Lower lobe of right lung (tissue), 2 donors: Measurements from ENCODE around the gene RCAN3. TPM values are rescaled to one million over a fixed set of nuclear protein-coding genes. Genes with fewer than 3 reads are reported as not detected.
A peak's percentile ranks its signal among the peaks of the same experiment; 100 is the strongest.
"Not testable (repeated sequence)": the region's sequence is repeated elsewhere in the genome, so short reads cannot be mapped to it uniquely, and the experiment has no call there.

Source experiments
- ATAC-seq, 2 donors: fragments of 200-7000 bp; cut with Tn5 transposase; one replicate each; pipeline ENCODE4 v1.9.1; 2020 to 2022; ENCODE audit warnings: mild to moderate bottlenecking in 2 of 2, moderate library complexity in 2 of 2
- DNase-seq: peaks from one replicate; pipeline ENCODE4 v3.0.0-alpha.2; 2020
- H3K27ac ChIP-seq: fragments of 200-600 bp; one replicate; pipeline ENCODE4 v1.8.0; 2022
- H3K27me3 ChIP-seq: fragments of 200-600 bp; one replicate; pipeline ENCODE4 v1.8.0; 2022; ENCODE audit warnings: low read depth
- H3K36me3 ChIP-seq: fragments of 200-600 bp; one replicate; pipeline ENCODE4 v1.8.0; 2022; ENCODE audit warnings: mild to moderate bottlenecking
- H3K4me1 ChIP-seq: fragments of 200-600 bp; one replicate; pipeline ENCODE4 v1.8.0; 2022
- H3K4me3 ChIP-seq: fragments of 200-600 bp; one replicate; pipeline ENCODE4 v1.8.0; 2022; ENCODE audit warnings: mild to moderate bottlenecking
- H3K9me3 ChIP-seq: fragments of 200-600 bp; one replicate; pipeline ENCODE4 v1.8.0; 2022
- intact Hi-C: fragments of 100-400 bp; cut with DNase I; formaldehyde crosslinking; loops from one replicate; pipeline ENCODE4 v1.11.0; 2022
- total RNA-seq: library from RNA; stranded (reverse); fragmentation: NEBNext Ultra II Directional; extraction: Animal tissue kit (Norgen Biotek cat#: 25700); gene quantifications from one replicate; pipeline ENCODE4 v1.2.1, GENCODE V29; 2021
- TF ChIP-seq, protein P1 (sequence below): fragments of 200-600 bp; IDR thresholded peaks from one replicate; pipeline ENCODE4 v1.8.0; 2022; ENCODE audit warnings: antibody characterized with exemption, mild to moderate bottlenecking
- donor health status: DM: no; HTN: yes; CAD: no; lungs with severe emphysema.

Gene RCAN3
- total RNA-seq, 1 donor from 2014 or later: 16.7 TPM

DNA sequence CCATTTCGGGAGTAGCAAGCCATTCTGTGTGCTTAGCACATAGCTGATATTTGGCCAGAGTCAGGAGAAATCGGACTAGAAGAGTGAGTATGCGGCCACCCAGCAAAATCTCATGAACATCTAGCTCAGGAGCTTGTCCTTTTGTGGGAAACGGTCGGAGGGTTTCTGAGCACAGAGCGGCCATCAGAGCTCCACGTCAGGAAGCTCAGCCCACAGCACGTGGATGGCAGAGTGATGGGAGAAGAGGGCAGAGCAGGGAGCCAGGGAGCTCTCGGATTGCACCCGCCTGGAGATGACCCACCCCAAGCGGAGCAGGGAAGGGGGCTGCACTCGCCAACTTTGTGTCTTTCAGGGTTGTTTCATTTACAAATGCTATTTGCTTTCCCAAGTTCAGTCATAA, 13.9 kb downstream of the RCAN3 start:
- no peak overlapping the region for H3K4me3 ChIP-seq
- no peak for DNase-seq
- no peak for ATAC-seq
- no peaks in the 10 kb centered on the region for H3K4me1 ChIP-seq
- H3K9me3 ChIP-seq: no peaks in the 10 kb centered on the region
- intact Hi-C loops: no loop called here
- TF ChIP-seq, protein P1, sequence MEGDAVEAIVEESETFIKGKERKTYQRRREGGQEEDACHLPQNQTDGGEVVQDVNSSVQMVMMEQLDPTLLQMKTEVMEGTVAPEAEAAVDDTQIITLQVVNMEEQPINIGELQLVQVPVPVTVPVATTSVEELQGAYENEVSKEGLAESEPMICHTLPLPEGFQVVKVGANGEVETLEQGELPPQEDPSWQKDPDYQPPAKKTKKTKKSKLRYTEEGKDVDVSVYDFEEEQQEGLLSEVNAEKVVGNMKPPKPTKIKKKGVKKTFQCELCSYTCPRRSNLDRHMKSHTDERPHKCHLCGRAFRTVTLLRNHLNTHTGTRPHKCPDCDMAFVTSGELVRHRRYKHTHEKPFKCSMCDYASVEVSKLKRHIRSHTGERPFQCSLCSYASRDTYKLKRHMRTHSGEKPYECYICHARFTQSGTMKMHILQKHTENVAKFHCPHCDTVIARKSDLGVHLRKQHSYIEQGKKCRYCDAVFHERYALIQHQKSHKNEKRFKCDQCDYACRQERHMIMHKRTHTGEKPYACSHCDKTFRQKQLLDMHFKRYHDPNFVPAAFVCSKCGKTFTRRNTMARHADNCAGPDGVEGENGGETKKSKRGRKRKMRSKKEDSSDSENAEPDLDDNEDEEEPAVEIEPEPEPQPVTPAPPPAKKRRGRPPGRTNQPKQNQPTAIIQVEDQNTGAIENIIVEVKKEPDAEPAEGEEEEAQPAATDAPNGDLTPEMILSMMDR: no peak
- no peak overlapping the region for H3K27ac ChIP-seq
- no peaks in the 10 kb centered on the region for H3K27me3 ChIP-seq
- peaks cover 12% of the 10 kb centered on the region for H3K36me3 ChIP-seq

DNA sequence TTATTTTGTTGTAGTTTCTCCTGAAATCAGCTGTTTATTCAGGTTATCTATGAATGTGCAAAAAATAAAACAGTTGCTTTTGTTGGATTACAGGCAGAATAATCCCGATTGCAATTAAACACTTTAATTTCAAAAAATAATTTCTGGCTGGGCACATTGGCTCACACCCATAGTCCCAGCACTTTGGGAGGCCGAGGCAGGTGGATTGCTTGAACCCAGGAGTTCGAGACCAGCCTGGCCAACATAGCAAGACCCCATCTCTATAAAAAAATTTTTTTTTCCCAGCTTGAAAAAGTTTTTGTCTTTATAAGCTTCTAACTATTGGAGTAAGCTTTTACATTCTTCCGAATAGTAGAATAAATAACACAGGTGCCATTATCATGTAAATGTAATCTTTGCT, 15.3 kb downstream of the RCAN3 start:
- Histone ChIP-seq H3K9me3 (no peaks in the 10 kb centered on the region), H3K4me3 (no peak overlapping the region), H3K36me3 (peaks cover 12% of the 10 kb centered on the region), H3K27me3 (no peaks in the 10 kb centered on the region), H3K27ac (no peak overlapping the region), H3K4me1 (no peaks in the 10 kb centered on the region)
- TF ChIP-seq, protein P1: no peak
- intact Hi-C loops: no loop called here
- ATAC-seq (no peak), DNase-seq (no peak)

DNA sequence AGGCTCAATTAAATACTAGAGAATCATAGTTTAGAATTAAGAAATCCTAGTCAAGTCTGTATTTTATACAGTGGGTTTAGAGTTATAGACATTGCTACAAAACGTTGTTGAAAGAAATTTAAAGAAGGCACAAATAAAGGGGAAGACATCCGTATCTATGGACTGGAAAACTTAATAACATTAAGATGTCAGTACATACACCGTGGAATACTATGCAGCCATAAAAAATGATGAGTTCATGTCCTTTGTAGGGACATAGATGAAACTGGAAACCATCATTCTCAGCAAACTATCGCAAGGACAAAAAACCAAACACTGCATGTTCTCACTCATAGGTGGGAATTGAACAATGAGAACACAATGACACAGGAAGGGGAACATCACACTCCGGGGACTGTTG, 17.6 kb downstream of the RCAN3 start:
- intact Hi-C loops, H3K4me3 ChIP-seq, DNase-seq, H3K36me3 ChIP-seq, H3K9me3 ChIP-seq, H3K4me1 ChIP-seq, H3K27me3 ChIP-seq, H3K27ac ChIP-seq, ATAC-seq: not testable (repeated sequence)

DNA sequence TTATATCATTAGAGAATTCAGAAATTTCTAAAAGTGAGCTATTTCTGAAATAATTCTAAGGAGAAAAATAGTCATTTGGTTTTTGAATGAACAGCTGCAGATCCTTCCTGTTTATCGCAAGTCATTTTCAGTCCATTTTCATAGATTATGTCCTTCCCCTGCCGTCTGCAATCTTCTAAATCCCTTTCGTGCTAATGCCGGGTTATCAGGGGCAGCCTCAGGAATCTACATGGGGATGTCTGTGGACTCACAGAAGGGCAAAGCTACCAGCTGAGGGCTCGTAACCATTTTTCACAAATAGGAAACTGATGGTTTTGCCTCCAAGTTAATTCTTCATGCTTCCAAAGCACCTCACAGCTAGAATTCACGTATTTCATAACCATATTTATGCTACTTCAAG, 23.0 kb downstream of the RCAN3 start:
- ATAC-seq: no peak
- no peaks in the 10 kb centered on the region for H3K4me1 ChIP-seq
- intact Hi-C loops: no loop called here
- H3K27ac ChIP-seq: no peak overlapping the region
- no peak overlapping the region for H3K4me3 ChIP-seq
- no peaks in the 10 kb centered on the region for H3K9me3 ChIP-seq
- no peaks in the 10 kb centered on the region for H3K36me3 ChIP-seq
- TF ChIP-seq, protein P1: no peak
- no peak for DNase-seq
- H3K27me3 ChIP-seq: no peaks in the 10 kb centered on the region

DNA sequence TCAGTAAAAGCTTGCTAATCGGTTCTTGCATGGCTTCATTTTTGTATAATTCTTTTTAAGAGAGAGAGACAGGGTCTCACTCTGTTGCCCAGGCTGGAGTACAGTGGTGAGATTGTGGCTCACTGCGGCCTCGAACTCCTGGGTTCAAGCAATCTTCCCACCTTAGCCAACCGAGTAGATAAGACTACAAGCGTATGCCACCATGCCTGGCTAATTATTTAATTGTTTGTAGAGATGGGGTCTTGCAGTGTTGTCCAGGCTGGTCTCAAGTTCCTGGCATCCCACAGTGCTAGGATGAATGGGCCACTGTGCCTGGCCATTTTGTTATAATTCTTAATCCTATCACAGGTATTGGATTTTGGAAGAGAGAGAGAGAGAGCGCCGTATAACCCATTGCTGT, 23.4 kb downstream of the RCAN3 start:
- intact Hi-C loops: no loop called here
- no peak for ATAC-seq

DNA sequence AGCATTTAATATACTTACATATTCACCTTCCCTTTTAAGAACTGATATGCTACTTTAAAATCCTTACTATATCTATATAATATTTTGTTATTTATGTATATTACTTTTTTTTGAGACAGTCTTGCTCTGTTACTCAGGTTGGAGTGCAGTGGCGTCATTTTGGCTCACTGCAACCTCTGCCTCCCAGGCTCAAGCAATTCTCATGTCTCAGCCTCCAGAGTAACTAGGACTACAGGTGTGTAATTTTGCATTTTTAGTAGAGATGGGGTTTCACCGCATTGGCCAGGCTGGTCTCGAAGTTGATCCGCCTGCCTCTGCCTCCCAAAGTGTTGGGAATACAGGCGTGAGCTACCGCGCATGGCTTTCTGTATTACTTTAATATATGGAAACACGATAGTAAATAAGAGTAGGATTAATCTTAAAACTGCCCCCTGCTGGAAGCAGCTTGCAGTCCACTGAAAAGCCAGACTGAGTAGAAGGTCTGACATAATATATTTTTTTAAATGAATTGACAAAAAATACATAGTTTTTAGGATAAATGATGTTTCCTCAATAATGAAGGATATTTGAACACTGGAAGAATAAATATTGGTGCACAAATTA, 24.4 kb downstream of the RCAN3 start:
- H3K27ac ChIP-seq: no peak overlapping the region
- H3K9me3 ChIP-seq: no peaks in the 10 kb centered on the region
- no peaks in the 10 kb centered on the region for H3K4me1 ChIP-seq
- intact Hi-C loops: no loop called here
- ATAC-seq (no peak), DNase-seq (no peak)
- H3K27me3 ChIP-seq: no peaks in the 10 kb centered on the region
- H3K4me3 ChIP-seq: no peak overlapping the region
- H3K36me3 ChIP-seq: no peaks in the 10 kb centered on the region
- TF ChIP-seq, protein P1: peak; percentile 50

More for the DNA sequence above, 23.4 kb downstream of the RCAN3 start:
- Histone ChIP-seq H3K4me3 (no peak overlapping the region), H3K4me1 (no peaks in the 10 kb centered on the region), H3K27ac (no peak overlapping the region), H3K9me3 (no peaks in the 10 kb centered on the region), H3K36me3 (no peaks in the 10 kb centered on the region), H3K27me3 (no peaks in the 10 kb centered on the region)
- no peak for DNase-seq
- TF ChIP-seq, protein P1: no peak
